ENCODE results near the gene ETFBKMT.

- TF ChIP-seq CTCF (IDR thresholded peaks at IDR 0.05; ENCODE audit: borderline replicate concordance, extremely low read depth, low read length, poor library complexity, severe bottlenecking) (no peak), EZH2 (IDR thresholded peaks at IDR 0.05; ENCODE audit: borderline replicate concordance, low read depth, low read length, severe bottlenecking) (no peak)
Observed at GRCh38 chr12:31651893-31652521, 7.5 kb upstream of the ETFBKMT start.

All from DND-41 (cell line).